GM23338 (cell line): Measurements from ENCODE around the gene KIAA1328. TPM values are rescaled to one million over a fixed set of nuclear protein-coding genes. Genes with fewer than 3 reads are reported as not detected.

Experiments
- ATAC-seq: fragments of 200-7000 bp; cut with Tn5 transposase; 3 replicates; pipeline ENCODE4 v1.9.1; 2020
- DNase-seq: peaks from one replicate; pipeline ENCODE4 v3.0.0-alpha.2; 2015; ENCODE audit warnings: low spot score
- H2AFZ ChIP-seq: fragments of 200-600 bp; sonication (generic); 2 replicates; pipeline ENCODE4 v1.8.0; 2016; ENCODE audit warnings: antibody characterized with exemption, mild to moderate bottlenecking, moderate library complexity
- H3F3A ChIP-seq: fragments of 200-600 bp; sonication (generic); replicated peaks from 2 replicates; pipeline ENCODE4 v1.8.0; 2017; ENCODE audit warnings: antibody characterized with exemption, mixed run types, low read depth
- H3K27ac ChIP-seq: fragments of 200-600 bp; sonication (generic); 2 replicates; pipeline ENCODE4 v1.6.1; 2016; ENCODE audit warnings: low read depth
- H3K27me3 ChIP-seq: fragments of 200-600 bp; sonication (generic); 2 replicates; pipeline ENCODE4 v1.8.0; 2016; ENCODE audit warnings: mild to moderate bottlenecking, mixed run types, moderate library complexity; ENCODE audit not compliant: insufficient read depth
- H3K36me3 ChIP-seq: fragments of 200-600 bp; sonication (generic); 2 replicates; pipeline ENCODE4 v1.8.0; 2016; ENCODE audit warnings: mild to moderate bottlenecking; ENCODE audit not compliant: insufficient read depth
- H3K4me1 ChIP-seq: fragments of 200-600 bp; sonication (generic); 2 replicates; pipeline ENCODE4 v1.8.0; 2016; ENCODE audit warnings: mild to moderate bottlenecking, moderate library complexity; ENCODE audit not compliant: insufficient read depth
- H3K4me2 ChIP-seq: fragments of 200-600 bp; sonication (generic); 2 replicates; pipeline ENCODE4 v1.7.1; 2017; ENCODE audit warnings: mixed run types
- H3K4me3 ChIP-seq: fragments of 200-600 bp; sonication (generic); 2 replicates; pipeline ENCODE4 v1.6.1; 2016; ENCODE audit warnings: mixed run types
- H3K79me2 ChIP-seq: fragments of 200-600 bp; sonication (generic); replicated peaks from 2 replicates; pipeline ENCODE4 v1.8.0; 2017; ENCODE audit warnings: mild to moderate bottlenecking; ENCODE audit not compliant: insufficient read depth
- H3K9me2 ChIP-seq: fragments of 200-600 bp; sonication (generic); 2 replicates; pipeline ENCODE4 v1.8.0; 2017; ENCODE audit not compliant: insufficient read depth
- H4K20me1 ChIP-seq: fragments of 200-600 bp; sonication (generic); replicated peaks from 2 replicates; pipeline ENCODE4 v1.8.0; 2017; ENCODE audit warnings: mild to moderate bottlenecking; ENCODE audit not compliant: insufficient read depth
- H3K27ac Mint-ChIP-seq: 2 replicates; pipeline ENCODE4 v1.8.0; 2020; ENCODE audit warnings: inconsistent platforms, mild to moderate bottlenecking, moderate library complexity, mixed read lengths
- H3K27me3 Mint-ChIP-seq: 3 replicates; pipeline ENCODE4 v1.8.0; 2022; ENCODE audit warnings: low read depth, mild to moderate bottlenecking, moderate library complexity, mixed read lengths, inconsistent platforms; ENCODE audit not compliant: insufficient read depth, poor library complexity
- H3K36me3 Mint-ChIP-seq: 3 replicates; pipeline ENCODE4 v1.8.0; 2021; ENCODE audit warnings: low read depth, mild to moderate bottlenecking, inconsistent platforms, moderate library complexity, mixed read lengths
- H3K4me1 Mint-ChIP-seq: 3 replicates; pipeline ENCODE4 v1.8.0; 2020; ENCODE audit warnings: mild to moderate bottlenecking, inconsistent platforms, mixed read lengths
- H3K4me3 Mint-ChIP-seq: 3 replicates; pipeline ENCODE4 v1.8.0; 2021; ENCODE audit warnings: moderate library complexity, mild to moderate bottlenecking, inconsistent platforms, mixed read lengths
- H3K9me3 Mint-ChIP-seq: 3 replicates; pipeline ENCODE4 v1.8.0; 2020; ENCODE audit warnings: moderate library complexity, mild to moderate bottlenecking, inconsistent platforms, mixed read lengths
- CREB1 ChIP-seq: fragments of 250-450 bp; sonication (Bioruptor Pico); IDR thresholded peaks from 2 replicates; pipeline ENCODE4 v1.5.0; 2020; ENCODE audit warnings: low read depth, mild to moderate bottlenecking, moderate library complexity
- CTCF ChIP-seq, 2 experiments: fragments of 200-600 bp in 1 of 2; sonication (generic) in 1 of 2; conservative IDR thresholded peaks; 2 replicates each; pipeline versions ENCODE4 v1.5.1 to v1.6.1; 2016 to 2017; ENCODE audit warnings: antibody characterized with exemption in 2 of 2, low read depth in 2 of 2, mild to moderate bottlenecking in 2 of 2, moderate library complexity in 1 of 2
- ETS1 ChIP-seq: IDR thresholded peaks from 2 replicates; pipeline ENCODE4 v1.6.1; 2016; ENCODE audit warnings: antibody characterized with exemption
- EZH2 ChIP-seq: fragments of 200-600 bp; sonication (generic); IDR thresholded peaks from one replicate; pipeline ENCODE4 v1.8.0; 2017; ENCODE audit warnings: antibody characterized with exemption, mild to moderate bottlenecking, low read depth; ENCODE audit not compliant: unreplicated experiment
- EZH2phosphoT487 ChIP-seq: fragments of 200-600 bp; sonication (generic); IDR thresholded peaks from one replicate; pipeline ENCODE4 v1.8.1; 2018; ENCODE audit warnings: antibody characterized with exemption; ENCODE audit not compliant: unreplicated experiment
- JUNB ChIP-seq: IDR thresholded peaks from one replicate; pipeline ENCODE4 v1.6.1; 2016; ENCODE audit warnings: antibody characterized with exemption; ENCODE audit not compliant: unreplicated experiment
- NANOG ChIP-seq: IDR thresholded peaks from 2 replicates; pipeline ENCODE4 v1.6.1; 2016; ENCODE audit warnings: antibody characterized with exemption, borderline replicate concordance
- POLR2AphosphoS5 ChIP-seq: IDR thresholded peaks from 2 replicates; pipeline ENCODE4 v1.6.1; 2016; ENCODE audit warnings: antibody characterized with exemption, low read depth
- REST ChIP-seq: IDR thresholded peaks from one replicate; pipeline ENCODE4 v1.6.1; 2018; ENCODE audit warnings: antibody characterized with exemption; ENCODE audit not compliant: unreplicated experiment
- STAT1 ChIP-seq: IDR thresholded peaks from one replicate; pipeline ENCODE4 v1.6.1; 2016; ENCODE audit warnings: antibody characterized with exemption; ENCODE audit not compliant: unreplicated experiment
- ZNF114 ChIP-seq: fragments of 250-450 bp; sonication (Bioruptor Pico); IDR thresholded peaks from 2 replicates; pipeline ENCODE4 v1.5.0; 2020; ENCODE audit warnings: mild to moderate bottlenecking, moderate library complexity
- ZNF331 ChIP-seq: fragments of 250-450 bp; sonication (Bioruptor Pico); IDR thresholded peaks from 2 replicates; pipeline ENCODE4 v1.5.0; 2020; ENCODE audit warnings: low read depth, mild to moderate bottlenecking, moderate library complexity
- ZNF462 ChIP-seq: fragments of 250-450 bp; sonication (Bioruptor Pico); IDR thresholded peaks from 2 replicates; pipeline ENCODE4 v1.5.0; 2020; ENCODE audit warnings: mild to moderate bottlenecking, moderate library complexity
- polyA plus RNA-seq: library from polyadenylated mRNA; unstranded; fragments of >200 nt; fragmentation: Nextera tagmentation; extraction: Ambion mirVana; gene quantifications from 2 replicates; pipeline ENCODE4 v1.2.1, GENCODE V29; 2016
- total RNA-seq: library from RNA; depleted of rRNA; stranded (reverse); fragments of >200 nt; shearing (Covaris generic); gene quantifications from 2 replicates; pipeline ENCODE4 v1.2.3, GENCODE V29; 2014

KIAA1328 gene
- total and polyA plus RNA-seq, 2 experiments from 2014 or later, result 5.2 to 8.4 TPM

- no peak for TF ChIP-seq EZH2phosphoT487
- TF ChIP-seq NANOG, result no peak
- no peak for TF ChIP-seq ZNF114 (CRISPR knock-in tag)
- no peak for TF ChIP-seq STAT1
Observed at GRCh38 chr18:37170984-37171383, 342.1 kb downstream of the KIAA1328 start (continued).

GRCh38 chr18:37173384-37173783 lies 344.5 kb downstream of the KIAA1328 start:
- Histone ChIP-seq H3K36me3 (no peaks in the 10 kb centered on the region), H3K27me3 (no peaks in the 10 kb centered on the region), H3K4me2 (no peak overlapping the region), H3K27ac (no peak overlapping the region), H3F3A (no peaks in the 10 kb centered on the region), H3K9me2 (no peaks in the 10 kb centered on the region), H3K4me1 (peaks cover 13% of the 10 kb centered on the region), H3K79me2 (no peaks in the 10 kb centered on the region), H2AFZ (no peak overlapping the region), H4K20me1 (no peaks in the 10 kb centered on the region), H3K4me3 (no peak overlapping the region)
- DNase-seq, result no peak
- H3K27me3 Mint-ChIP-seq, result peaks cover 2% of the 10 kb centered on the region
- H3K4me1 Mint-ChIP-seq, result peaks cover 31% of the 10 kb centered on the region
- no peak overlapping the region for H3K27ac Mint-ChIP-seq
- no peaks in the 10 kb centered on the region; the same call in 2 of the 3 replicates for H3K9me3 Mint-ChIP-seq
- peaks cover 4% of the 10 kb centered on the region; the same call in 1 of the 3 replicates for H3K36me3 Mint-ChIP-seq
- H3K4me3 Mint-ChIP-seq, result no peak overlapping the region
- TF ChIP-seq CREB1 (CRISPR knock-in tag) (no peak), ZNF462 (CRISPR knock-in tag) (no peak), EZH2phosphoT487 (no peak), ZNF114 (CRISPR knock-in tag) (no peak), NANOG (no peak), ZNF331 (CRISPR knock-in tag) (no peak), JUNB (no peak), ETS1 (no peak), CTCF (conservative IDR thresholded peaks at IDR 0.05; ENCODE audit: low read depth in 2 of 2) (no peak), POLR2AphosphoS5 (no peak), EZH2 (no peak), REST (no peak), STAT1 (no peak)
- no peak for ATAC-seq
